HepG2 (cell line): Measurements from ENCODE around the gene ZFAND6.

Source experiments
- CBX5 ChIP-seq: sonication (generic); formaldehyde crosslinking; IDR thresholded peaks from 2 replicates; pipeline ENCODE4 v1.4.0; 2020; ENCODE audit warnings: missing genetic modification reagents, borderline replicate concordance
- USF2 ChIP-seq, 2 experiments: sonication (generic) in 1 of 2; formaldehyde crosslinking in 1 of 2; IDR thresholded peaks; 2 replicates each; pipeline versions ENCODE4 v1.5.1 to v1.6.1; 2011 to 2020; ENCODE audit warnings: borderline replicate concordance in 1 of 2, low read depth in 1 of 2, low read length in 1 of 2, mild to moderate bottlenecking in 1 of 2, missing genetic modification reagents in 1 of 2, moderate library complexity in 1 of 2

GRCh38 chr15:80123034-80123433, 63.6 kb downstream of the ZFAND6 start:
- TF ChIP-seq CBX5 (CRISPR knock-in tag) (no peak), USF2 (IDR thresholded peaks at IDR 0.05; ENCODE audit: low read depth, low read length) (no peak), USF2 (CRISPR knock-in tag; IDR thresholded peaks at IDR 0.05; ENCODE audit: borderline replicate concordance) (no peak)
